Lower leg skin (tissue), 4 donors: ENCODE results near the gene HRK. TPM values are rescaled to one million over a fixed set of nuclear protein-coding genes. Genes with fewer than 3 reads are reported as not detected.

ENCODE experiments used
- DNase-seq, 2 donors: peaks; one replicate each; pipeline ENCODE4 v3.0.0-alpha.2; 2019; ENCODE audit warnings: low spot score in 2 of 2
- H3K4me3 ChIP-seq: fragments of 200-600 bp; sonication (generic); 2 replicates; pipeline ENCODE4 v1.5.1; 2017; ENCODE audit warnings: mild to moderate bottlenecking, low read depth; ENCODE audit not compliant: poor library complexity, severe bottlenecking
- POLR2A ChIP-seq, 2 donors: fragments of 450-650 bp; IDR thresholded peaks; one replicate each; pipeline ENCODE4 v1.6.1; 2016 to 2017; ENCODE audit warnings: antibody characterized with exemption in 2 of 2, mild to moderate bottlenecking in 1 of 2, moderate library complexity in 1 of 2
- WGBS, 2 donors: methylation state at CpG; one replicate each; pipeline ENCODE4 v1.1.5; 2018; 5-methylcytosine and 5-hydroxymethylcytosine counted together
- intact Hi-C: fragments of 100-400 bp; cut with DNase I; formaldehyde crosslinking; loops from one replicate; pipeline ENCODE4 v1.15.0; 2023; ENCODE audit warnings: low total_unique reads
- total RNA-seq, 4 donors: library from RNA; depleted of rRNA; stranded (reverse); fragments of >200 nt; gene quantifications; one replicate each; pipeline ENCODE4 v1.1.0, GENCODE V29; 2016
- TF ChIP-seq, protein P1 (sequence below), 3 donors: fragments of 450-650 bp; IDR thresholded peaks; one replicate each; pipeline ENCODE4 v1.5.1; 2016; ENCODE audit warnings: antibody characterized with exemption in 3 of 3, mild to moderate bottlenecking in 3 of 3, moderate library complexity in 2 of 3

HRK gene
- total RNA-seq, 4 donors from 2014 or later: 0.03 to 0.38 (median 0.08) TPM

GRCh38 chr12:116808113-116809105 lies 72.8 kb downstream of the HRK start:
- intact Hi-C loops: no loop called here
- WGBS, 2 donors: 77 to 81% methylated on average over 18 of the region's 18 CpGs

GRCh38 chr12:116807546-116807945 lies 73.7 kb downstream of the HRK start:
- TF ChIP-seq, protein P1, sequence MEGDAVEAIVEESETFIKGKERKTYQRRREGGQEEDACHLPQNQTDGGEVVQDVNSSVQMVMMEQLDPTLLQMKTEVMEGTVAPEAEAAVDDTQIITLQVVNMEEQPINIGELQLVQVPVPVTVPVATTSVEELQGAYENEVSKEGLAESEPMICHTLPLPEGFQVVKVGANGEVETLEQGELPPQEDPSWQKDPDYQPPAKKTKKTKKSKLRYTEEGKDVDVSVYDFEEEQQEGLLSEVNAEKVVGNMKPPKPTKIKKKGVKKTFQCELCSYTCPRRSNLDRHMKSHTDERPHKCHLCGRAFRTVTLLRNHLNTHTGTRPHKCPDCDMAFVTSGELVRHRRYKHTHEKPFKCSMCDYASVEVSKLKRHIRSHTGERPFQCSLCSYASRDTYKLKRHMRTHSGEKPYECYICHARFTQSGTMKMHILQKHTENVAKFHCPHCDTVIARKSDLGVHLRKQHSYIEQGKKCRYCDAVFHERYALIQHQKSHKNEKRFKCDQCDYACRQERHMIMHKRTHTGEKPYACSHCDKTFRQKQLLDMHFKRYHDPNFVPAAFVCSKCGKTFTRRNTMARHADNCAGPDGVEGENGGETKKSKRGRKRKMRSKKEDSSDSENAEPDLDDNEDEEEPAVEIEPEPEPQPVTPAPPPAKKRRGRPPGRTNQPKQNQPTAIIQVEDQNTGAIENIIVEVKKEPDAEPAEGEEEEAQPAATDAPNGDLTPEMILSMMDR (IDR thresholded peaks at IDR 0.05): no peak
- TF ChIP-seq POLR2A (IDR thresholded peaks at IDR 0.05): no peak
- 93 to 95% methylated on average over 6 of the region's 6 CpGs for WGBS, 2 donors
- H3K4me3 ChIP-seq: no peak overlapping the region
- intact Hi-C loops: no loop called here
- DNase-seq: no peak

More at GRCh38 chr12:116808113-116809105, 72.8 kb downstream of the HRK start:
- no peak overlapping the region for H3K4me3 ChIP-seq
- DNase-seq: no peak
- no peak for TF ChIP-seq POLR2A (IDR thresholded peaks at IDR 0.05)
- TF ChIP-seq, protein P1 (IDR thresholded peaks at IDR 0.05): no peak

- 51 to 61% methylated on average over 10 of the region's 10 CpGs for WGBS, 2 donors
- H3K4me3 ChIP-seq: no peak overlapping the region
- intact Hi-C loops: no loop called here
- TF ChIP-seq, protein P1 (IDR thresholded peaks at IDR 0.05): no peak
- no peak for TF ChIP-seq POLR2A (IDR thresholded peaks at IDR 0.05)
- no peak for DNase-seq
These were observed 74.3 kb downstream of the HRK start for GRCh38 chr12:116806845-116807440.

Other genes with a start within 250 kb of the HRK start
- gene SPRING1, start 143.4 kb downstream of the HRK start, total RNA-seq: 10 to 100 TPM; 18.6 to 25.3 (median 20.3) TPM
- 1 to 10 TPM in 2 of 4 donors, under 1 TPM in 1, not detected in 1; 0.68 to 1.2 (median 1.2) TPM for gene RNFT2, start 143.1 kb downstream of the HRK start, total RNA-seq
- gene FBXW8, start 29.5 kb upstream of the HRK start, total RNA-seq: 10 to 100 TPM in 3 of 4 donors, 1 to 10 TPM in 1; 8.1 to 17.0 (median 15.8) TPM
- 10 to 100 TPM in 3 of 4 donors, 1 to 10 TPM in 1; 3.0 to 28.2 (median 13.3) TPM for gene TESC, start 218.0 kb upstream of the HRK start, total RNA-seq